ENCODE measurements around the gene SORCS3.

Gene SORCS3

DNA sequence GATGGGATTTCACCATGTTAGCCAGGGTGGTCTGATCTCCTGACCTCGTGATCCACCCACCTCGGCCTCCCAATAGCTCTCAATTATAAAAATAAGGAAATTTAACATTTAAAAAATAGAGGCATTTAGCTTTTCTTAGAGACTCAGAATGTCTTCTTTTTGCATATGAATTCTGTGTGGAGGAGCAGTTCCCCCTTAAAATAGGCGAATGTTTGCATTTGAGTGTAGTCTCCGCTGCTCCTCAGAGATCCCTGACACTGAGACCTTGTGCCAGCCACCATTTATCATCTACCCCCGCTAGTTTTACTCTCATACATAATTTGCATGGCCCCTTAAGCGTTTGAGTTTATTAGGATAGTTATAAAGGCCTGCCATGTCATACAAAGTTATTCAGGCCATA is 461.9 kb downstream of the SORCS3 start:
- H3K36me3 ChIP-seq (replicated peaks): no peaks in the 10 kb centered on the region
- H3K27me3 ChIP-seq (replicated peaks): no peaks in the 10 kb centered on the region
- H3K4me3 ChIP-seq (ENCODE audit: low read depth, low read length): no peak overlapping the region
- no peak for DNase-seq
- no peak overlapping the region for H3K27ac ChIP-seq
- in situ Hi-C loops (cut with HindIII; ENCODE audit: low pct_ligation_motif_present, low sequenced_read_pairs): no loop called here
- TF ChIP-seq, protein P1, sequence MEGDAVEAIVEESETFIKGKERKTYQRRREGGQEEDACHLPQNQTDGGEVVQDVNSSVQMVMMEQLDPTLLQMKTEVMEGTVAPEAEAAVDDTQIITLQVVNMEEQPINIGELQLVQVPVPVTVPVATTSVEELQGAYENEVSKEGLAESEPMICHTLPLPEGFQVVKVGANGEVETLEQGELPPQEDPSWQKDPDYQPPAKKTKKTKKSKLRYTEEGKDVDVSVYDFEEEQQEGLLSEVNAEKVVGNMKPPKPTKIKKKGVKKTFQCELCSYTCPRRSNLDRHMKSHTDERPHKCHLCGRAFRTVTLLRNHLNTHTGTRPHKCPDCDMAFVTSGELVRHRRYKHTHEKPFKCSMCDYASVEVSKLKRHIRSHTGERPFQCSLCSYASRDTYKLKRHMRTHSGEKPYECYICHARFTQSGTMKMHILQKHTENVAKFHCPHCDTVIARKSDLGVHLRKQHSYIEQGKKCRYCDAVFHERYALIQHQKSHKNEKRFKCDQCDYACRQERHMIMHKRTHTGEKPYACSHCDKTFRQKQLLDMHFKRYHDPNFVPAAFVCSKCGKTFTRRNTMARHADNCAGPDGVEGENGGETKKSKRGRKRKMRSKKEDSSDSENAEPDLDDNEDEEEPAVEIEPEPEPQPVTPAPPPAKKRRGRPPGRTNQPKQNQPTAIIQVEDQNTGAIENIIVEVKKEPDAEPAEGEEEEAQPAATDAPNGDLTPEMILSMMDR (IDR thresholded peaks at IDR 0.05; ENCODE audit: low read depth, low read length, missing control alignments): no peak

DNA sequence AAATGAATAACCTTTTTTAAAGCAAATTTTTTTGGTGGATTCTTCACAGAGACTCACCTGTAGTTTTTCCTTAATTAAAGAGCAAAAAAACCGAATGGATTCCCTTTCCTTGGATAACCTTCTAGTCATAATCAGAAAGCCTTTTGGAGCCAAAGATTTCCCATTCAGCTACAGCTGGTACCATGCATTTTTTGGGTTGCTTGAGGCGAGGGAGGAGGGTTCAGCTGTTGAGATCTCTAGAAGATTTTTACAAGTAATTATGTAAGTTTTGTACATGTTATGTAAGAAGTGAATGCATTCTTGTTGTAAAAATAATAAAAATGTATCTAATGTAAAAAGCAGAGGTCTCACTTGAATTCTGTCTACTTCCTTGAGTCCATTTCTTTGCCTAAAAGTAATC is 463.2 kb downstream of the SORCS3 start:
- no peaks in the 10 kb centered on the region for H3K36me3 ChIP-seq (replicated peaks)
- no peaks in the 10 kb centered on the region for H3K27me3 ChIP-seq (replicated peaks)
- TF ChIP-seq, protein P1 (IDR thresholded peaks at IDR 0.05; ENCODE audit: low read depth, low read length, missing control alignments): no peak
- in situ Hi-C loops (cut with HindIII; ENCODE audit: low pct_ligation_motif_present, low sequenced_read_pairs): no loop called here
- no peak overlapping the region for H3K4me3 ChIP-seq (ENCODE audit: low read depth, low read length)
- DNase-seq: no peak
- H3K27ac ChIP-seq: no peak overlapping the region

DNA sequence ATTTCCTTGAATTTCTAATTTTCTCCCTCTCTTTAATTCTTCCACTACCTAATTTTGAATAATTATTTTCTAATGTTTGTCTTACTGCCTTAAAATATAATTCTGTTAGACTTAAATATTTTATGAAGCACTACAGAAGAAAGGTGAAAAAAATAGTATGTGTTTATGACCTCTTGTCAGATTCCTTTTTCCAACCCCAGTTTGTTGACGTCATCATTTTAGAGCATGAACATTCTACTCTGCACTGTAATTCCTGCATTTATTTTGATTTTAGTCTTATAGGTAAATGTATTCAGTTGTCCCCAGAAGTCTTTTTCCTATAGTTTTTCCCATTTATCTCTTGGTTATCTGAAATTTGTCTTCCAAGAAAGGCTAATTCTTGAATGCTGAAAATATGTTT is 468.1 kb downstream of the SORCS3 start:
- TF ChIP-seq, protein P1 (IDR thresholded peaks at IDR 0.05; ENCODE audit: low read depth, low read length, missing control alignments): no peak
- Histone ChIP-seq H3K4me3 (ENCODE audit: low read depth, low read length) (no peak overlapping the region), H3K27me3 (replicated peaks) (no peaks in the 10 kb centered on the region), H3K27ac (no peak overlapping the region), H3K36me3 (replicated peaks) (no peaks in the 10 kb centered on the region)
- no peak for DNase-seq
- in situ Hi-C loops (cut with HindIII; ENCODE audit: low pct_ligation_motif_present, low sequenced_read_pairs): no loop called here

DNA sequence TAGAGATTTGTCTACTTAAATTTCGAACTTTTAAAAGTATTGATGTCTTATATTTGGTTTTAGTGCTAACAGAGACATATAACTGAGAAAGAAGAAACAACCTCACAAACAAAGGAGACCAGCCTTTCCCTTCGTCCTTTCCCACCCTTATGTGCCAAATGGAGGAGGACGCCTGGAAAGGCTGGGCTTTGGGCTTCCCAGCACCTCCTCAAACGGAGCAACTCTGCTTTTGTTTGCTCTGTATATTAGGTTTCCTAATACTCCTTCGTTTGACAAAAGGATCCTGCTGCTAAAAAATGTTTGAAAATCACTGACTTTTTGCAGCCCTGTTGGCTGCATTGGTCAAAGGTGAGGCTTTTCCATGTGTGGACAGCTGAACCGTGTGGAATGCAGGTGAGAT is 471.8 kb downstream of the SORCS3 start:
- no peak overlapping the region for H3K4me3 ChIP-seq (ENCODE audit: low read depth, low read length)
- no peak overlapping the region for H3K27ac ChIP-seq
- no peak for DNase-seq
- H3K27me3 ChIP-seq (replicated peaks): no peaks in the 10 kb centered on the region
- H3K36me3 ChIP-seq (replicated peaks): no peaks in the 10 kb centered on the region
- in situ Hi-C loops (cut with HindIII; ENCODE audit: low pct_ligation_motif_present, low sequenced_read_pairs): no loop called here
- TF ChIP-seq, protein P1 (IDR thresholded peaks at IDR 0.05; ENCODE audit: low read depth, low read length, missing control alignments): no peak

DNA sequence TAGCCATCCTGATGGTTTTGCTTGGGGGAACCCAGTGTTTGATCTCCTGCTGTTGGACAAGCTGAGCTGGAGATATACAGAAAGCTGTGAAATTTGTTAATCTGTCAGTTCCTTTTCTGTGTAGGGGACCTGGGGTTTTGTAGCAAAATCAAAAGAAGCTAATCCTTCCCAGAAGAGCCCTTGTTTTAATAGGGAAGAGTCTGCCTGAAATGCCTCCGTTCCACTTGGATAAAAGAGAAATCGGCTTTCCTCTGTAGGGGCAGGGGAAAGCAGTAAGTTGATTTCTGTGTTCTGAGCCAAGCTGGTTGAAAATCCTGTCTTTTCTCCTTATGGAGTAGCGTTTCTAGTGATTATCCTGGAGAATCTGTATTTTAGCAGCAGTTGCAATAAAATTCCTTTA is 472.6 kb downstream of the SORCS3 start:
- TF ChIP-seq, protein P1 (IDR thresholded peaks at IDR 0.05; ENCODE audit: low read depth, low read length, missing control alignments): no peak
- Histone ChIP-seq H3K36me3 (replicated peaks) (no peaks in the 10 kb centered on the region), H3K4me3 (ENCODE audit: low read depth, low read length) (no peak overlapping the region), H3K27ac (no peak overlapping the region), H3K27me3 (replicated peaks) (no peaks in the 10 kb centered on the region)
- DNase-seq: no peak
- in situ Hi-C loops (cut with HindIII; ENCODE audit: low pct_ligation_motif_present, low sequenced_read_pairs): no loop called here

DNA sequence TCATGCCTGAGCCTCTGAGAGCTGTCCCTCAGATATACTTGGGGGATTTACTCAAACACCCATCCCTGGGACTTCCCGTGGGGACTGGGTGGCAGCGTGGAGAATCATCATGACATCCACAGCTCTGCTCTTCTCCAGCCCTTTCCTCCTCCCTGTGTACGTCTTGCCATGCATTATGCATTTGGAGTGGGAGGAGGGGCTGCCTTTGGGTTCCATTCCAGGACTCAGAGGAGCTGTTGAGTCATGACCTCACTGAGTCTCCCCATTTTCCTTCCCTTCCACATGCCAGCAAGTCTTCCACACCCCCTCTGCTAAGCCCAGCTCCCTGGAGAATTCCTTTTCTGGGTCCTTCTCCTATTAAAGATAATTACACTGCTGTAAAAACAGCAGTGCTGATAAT is 480.7 kb downstream of the SORCS3 start:
- Histone ChIP-seq H3K27me3 (replicated peaks) (no peaks in the 10 kb centered on the region), H3K36me3 (replicated peaks) (no peaks in the 10 kb centered on the region), H3K27ac (no peak overlapping the region), H3K4me3 (ENCODE audit: low read depth, low read length) (no peak overlapping the region)
- DNase-seq: no peak
- in situ Hi-C loops (cut with HindIII; ENCODE audit: low pct_ligation_motif_present, low sequenced_read_pairs): no loop called here
- TF ChIP-seq, protein P1 (IDR thresholded peaks at IDR 0.05; ENCODE audit: low read depth, low read length, missing control alignments): no peak

Data from brain microvascular endothelial cell (primary cell).